NCI-H524 (cell line): ENCODE data around the gene CCN6.
A peak's percentile ranks its signal among the peaks of the same experiment; 100 is the strongest.
"Not testable (repeated sequence)": the region's sequence is repeated elsewhere in the genome, so short reads cannot be mapped to it uniquely, and the experiment has no call there.

Source experiments
- DNase-seq, 2 experiments: peaks; one replicate each; lab custom pipeline; 2025; lab: John Stamatoyannopoulos, UW

The CCN6 gene

DNA sequence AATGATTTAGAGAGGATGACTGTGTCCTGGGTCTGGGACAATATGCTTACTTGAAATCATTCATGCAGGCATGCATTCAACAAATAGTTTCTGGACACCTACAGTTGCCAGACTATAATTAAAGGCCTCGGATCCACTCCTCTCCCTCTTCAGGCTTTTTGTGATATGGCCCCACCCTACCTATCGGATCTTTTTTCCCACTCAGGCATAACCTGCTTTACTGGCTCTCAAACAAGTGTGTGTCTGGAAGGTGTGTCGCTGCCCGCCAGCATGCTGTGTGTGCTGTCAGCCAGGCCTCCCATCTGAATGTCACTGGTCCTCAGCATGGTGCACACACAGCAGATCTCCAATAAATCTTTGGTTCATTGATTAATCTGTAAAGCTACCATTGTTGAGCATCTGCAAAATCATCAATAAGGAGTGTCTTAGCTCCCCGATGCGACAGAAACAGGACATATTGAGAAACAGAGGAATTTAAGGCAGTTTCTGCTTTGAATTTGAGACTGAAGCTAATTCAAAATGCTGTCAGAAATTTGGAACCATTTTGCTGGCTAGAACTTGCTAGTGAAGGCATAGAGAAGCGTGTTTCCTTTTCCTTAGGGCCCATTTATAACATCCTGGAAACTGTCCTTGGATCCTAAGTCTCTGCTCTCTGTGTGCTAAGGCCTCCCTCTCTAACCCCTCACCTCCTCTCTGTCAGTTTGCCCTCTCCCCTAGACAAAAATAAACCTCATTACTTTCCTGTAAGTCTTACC is 23.5 kb upstream of the CCN6 start:
- DNase-seq = no peak

DNA sequence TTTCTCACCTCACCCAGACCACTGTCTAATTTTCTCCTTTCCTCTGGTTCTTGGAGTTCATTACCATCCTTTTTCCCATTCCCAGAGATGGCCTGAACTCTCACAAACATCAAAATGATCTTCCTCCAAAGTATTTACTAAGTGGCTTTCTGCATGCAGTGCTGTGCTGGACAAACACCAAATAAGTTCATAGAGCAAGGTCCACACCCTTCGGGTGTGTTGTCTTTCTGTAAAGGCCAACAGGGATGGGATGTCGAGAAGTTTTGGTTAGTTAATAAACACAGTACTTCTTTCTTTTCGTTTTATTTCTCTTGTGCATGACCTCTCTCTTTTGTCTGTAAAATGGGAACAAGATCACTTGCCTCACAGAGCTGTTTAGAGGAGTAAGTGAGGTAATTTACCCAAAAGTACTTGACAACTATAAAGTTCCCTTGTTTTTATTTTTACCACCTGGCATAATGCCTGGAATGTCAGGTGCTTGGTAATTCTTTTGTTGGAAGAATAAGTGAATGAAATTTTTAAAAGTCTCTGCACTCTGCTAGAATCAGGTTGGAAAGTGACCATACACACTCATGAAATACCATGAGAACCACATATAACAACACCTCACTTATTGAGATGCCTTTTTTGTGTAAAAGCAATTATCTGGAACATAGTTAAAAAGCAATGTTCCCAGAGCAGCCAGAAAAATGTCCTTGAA is 22.8 kb upstream of the CCN6 start:
- DNase-seq = no peak

GRCh38 chr6:112031960-112032359 is 21.9 kb upstream of the CCN6 start:
- peak in 1 of 2 experiments; percentile 61 for DNase-seq

DNA sequence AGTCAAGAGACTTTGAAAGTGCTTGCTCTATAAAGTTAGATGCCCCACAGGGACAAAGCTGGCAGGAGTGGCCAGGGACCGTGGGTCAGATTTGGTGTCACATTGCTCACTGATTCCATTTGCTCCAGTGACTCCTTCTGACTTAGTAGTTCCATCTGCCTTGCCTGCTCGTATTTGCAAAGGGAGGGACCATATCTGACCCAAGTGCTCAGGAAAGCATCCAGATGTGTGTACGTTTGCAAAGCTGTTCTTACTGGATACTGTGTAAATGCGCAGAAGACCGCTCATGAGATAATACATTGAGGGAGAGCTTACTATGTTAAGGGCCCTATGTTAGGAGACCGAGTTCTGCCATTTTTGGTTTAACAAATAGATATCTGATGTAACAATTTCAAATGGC is 21.2 kb upstream of the CCN6 start:
- DNase-seq = no peak

GRCh38 chr6:112033791-112034615 is 19.9 kb upstream of the CCN6 start:
- DNase-seq = no peak

DNA sequence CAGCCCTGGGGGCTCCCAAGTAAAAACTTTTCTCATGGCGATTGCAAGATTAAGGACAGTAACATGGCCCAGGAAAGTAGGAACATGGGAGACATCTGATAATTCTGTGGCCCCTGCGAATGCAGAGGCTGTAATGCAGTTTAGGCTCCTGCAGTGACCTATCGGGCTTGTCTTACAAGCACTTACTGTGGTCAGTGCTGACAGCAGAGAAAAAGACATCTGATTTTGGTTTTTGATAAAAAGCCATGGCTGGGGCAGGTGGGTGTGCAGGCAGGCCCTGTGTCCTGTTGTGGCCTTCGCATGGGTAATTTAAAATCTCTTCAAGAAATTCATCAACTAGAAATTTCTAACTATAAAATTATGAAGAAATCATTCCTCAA is 19.3 kb upstream of the CCN6 start:
- no peak for DNase-seq

DNA sequence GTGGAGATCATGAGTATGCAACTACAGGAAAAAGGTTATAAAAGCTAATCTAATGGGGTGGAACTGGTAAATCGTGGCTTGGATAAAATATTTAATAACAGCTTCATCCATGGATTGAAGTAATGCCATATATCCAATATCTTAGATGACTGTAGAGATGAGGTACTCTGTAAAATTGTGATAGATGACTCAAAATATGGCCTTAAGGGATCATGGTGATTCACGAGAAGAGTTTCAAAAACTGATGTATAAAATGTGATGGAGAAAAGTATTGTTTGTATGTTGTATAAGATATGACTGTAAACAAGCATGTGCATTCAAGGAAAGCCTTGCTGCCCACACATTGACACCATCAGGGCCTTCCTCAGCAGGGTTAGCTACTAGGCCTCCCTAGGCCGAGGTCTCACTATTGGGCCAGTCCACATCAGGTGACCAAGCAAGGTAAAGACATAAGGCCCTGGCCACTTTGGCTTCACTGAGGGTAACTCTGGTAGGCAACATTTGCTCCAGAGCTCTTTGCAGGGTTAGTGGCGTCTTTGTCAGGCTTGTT is 17.7 kb upstream of the CCN6 start:
- DNase-seq = no peak

DNA sequence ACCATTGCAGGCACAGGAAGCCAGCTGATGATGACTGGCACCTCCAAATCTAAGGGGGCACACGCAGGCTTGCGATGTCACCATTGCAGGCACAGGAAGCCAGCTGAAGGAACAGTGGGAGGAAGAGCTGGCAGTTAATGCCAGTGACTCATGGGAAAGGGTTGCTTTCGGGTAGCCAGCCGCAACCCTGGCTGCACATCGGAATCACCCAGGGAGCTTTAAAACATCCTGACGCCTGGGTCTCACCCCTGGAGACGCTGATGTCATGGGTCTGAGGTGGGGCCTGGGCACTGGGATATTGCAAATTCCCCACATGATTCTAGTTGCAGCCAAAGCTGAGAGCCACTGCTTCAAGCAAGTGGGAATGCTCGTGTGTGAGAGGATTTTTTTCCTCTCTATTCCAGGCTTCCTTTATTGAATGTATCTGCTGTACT is 16.1 kb upstream of the CCN6 start:
- no peak for DNase-seq

DNA sequence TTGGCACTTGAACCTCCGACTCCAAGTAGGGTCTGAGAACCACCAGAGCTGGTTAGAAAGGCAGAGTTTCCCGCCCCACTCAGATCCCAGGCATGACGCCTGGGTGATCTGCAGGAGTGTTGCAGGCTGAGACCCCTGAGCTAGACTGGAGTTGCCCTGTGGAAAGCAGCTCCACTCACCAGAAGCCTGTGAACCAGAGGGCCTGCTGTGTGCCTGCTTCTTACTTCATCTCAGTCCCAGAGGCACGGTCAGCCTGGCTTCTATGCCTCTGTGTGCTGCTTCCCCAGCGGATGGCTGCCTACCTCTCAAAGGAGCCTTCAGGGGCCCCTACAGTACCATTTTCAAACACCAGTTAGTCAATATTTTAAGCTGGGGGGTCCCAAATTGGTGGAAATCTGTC is 15.6 kb upstream of the CCN6 start:
- DNase-seq = no peak

DNA sequence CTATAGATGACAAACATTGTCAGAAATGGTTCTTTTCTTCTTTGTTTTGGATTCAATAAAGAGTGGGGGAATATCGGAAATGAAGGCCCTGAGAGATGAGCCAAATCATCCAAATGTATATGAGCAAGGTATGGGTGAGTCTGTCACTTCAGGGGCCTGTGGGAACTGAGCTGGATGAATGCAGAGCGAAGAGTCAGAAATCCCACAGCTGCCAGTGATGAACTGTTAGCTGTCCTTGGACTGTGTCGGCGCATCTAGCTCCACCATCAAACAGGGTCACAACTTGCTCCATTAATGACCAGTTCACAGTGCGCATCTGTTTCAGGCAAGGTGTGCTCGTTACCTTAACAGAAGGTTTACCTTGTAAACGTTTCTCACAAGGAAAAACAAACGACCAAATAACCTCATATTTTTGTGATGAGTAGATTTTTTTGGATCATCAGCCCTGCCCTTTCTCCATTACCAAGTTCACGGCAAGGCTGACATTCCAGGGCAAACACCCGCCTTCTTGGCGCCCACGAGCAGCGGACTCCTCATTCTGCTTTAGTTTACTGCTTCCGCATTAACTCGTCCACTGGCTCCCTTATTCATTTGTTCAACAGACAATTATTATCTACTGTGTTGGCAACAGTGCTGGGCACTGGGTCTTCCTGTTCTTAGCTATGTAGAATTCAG is 15.0 kb upstream of the CCN6 start:
- DNase-seq = no peak

DNA sequence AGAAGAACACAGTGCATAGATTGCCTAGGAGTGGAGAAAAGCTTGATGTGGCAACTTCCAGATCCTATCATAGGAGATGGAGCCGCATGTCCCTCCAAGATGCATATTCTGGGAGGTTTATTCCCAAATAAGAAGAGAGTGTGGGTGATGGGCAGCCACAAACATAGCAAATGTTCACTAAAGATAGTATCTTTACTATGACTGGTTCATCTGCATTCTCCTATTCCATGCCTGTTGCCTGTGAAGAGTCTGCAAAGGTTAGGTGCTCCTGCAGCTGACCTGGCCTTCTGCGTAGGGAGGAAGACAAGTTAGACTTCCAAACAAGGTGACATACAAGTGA is 14.5 kb upstream of the CCN6 start:
- DNase-seq = no peak

DNA sequence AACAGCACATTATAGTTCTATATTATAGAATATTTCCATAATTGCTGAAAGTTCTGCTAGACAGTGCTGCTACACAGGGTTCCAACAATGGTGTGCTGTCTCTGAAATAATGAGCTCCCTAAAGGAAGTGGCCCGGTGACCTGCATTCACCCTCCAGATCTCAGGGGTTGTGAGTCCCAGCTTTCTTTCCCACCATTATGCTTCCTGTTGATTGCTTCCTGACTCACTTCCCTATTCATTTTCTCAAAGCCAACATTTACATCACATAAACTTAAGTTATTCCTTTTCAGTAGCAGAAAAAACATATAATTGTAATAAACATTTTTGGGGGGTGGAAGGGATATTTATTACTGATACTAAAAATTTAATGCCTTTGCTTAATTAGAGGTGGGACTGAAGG is 12.9 kb upstream of the CCN6 start:
- DNase-seq = no peak

- DNase-seq = no peak
These were observed 12.4 kb upstream of the CCN6 start for GRCh38 chr6:112041535-112041934.

DNA sequence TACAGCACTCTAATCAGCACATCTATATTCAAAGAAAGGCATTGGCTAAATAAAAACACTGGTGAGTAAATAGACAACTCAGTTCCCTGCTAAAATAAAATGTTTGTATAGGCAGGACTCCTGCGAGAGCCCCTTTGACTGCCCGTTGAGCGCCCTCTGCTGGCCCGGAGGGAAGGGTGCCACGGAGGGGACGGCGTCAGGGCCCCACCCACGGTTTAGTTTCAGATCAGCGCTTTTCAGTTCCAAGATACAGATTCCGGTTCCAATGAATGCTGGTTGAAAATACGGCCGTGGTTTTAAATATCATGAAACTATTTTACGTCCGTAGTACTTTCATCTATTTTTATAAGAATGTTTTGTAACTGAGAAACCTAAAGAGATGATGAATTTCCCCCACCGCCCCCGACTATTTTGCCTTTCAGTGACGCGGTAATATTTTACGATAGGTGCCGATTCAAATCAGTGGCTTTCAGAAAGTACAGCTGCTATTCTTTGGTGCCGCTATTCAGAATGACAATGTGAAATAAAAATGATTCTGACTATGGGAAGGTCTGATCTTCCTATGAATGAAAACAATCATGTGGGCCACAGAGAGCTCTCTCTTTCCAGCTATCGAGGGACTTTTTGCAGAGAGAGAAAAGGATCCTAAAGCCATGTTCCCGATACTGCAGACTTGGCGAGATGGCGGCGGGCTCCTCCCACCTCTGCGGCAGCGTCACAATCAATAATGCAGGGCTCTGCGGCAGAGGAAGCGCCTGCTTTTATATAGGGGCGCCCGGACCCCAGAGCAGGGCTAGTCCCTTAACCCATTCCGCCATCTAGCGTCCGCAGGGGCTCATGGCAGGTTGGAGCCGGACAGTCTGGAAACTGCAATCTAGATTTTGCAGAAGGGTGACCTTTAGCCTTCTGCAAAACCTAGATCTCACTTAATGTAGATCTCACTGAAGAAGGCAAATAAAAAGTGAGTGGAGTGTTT is 10.6 kb upstream of the CCN6 start:
- DNase-seq = peak; percentile 87 to 94

GRCh38 chr6:112044196-112044595 is 9.7 kb upstream of the CCN6 start:
- DNase-seq = no peak

DNA sequence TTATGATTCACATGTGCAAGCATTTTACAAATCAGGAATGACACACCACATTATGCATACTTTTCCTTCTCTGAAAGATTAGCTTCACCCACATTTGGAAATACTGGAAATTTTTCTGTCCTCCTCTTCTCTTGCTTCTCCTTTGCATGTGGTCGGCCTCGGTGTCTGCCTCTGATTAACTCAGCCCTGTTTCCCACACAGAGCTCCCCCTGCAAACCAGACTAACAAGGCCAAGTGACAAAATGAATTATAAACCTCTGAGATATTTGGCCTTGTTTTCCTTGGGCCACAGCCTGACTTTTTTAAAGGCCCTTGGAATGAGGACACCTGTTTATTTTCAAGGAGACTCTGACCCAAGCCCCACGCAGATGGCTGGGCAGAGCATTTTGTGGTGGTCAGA is 9.0 kb upstream of the CCN6 start:
- DNase-seq = no peak

DNA sequence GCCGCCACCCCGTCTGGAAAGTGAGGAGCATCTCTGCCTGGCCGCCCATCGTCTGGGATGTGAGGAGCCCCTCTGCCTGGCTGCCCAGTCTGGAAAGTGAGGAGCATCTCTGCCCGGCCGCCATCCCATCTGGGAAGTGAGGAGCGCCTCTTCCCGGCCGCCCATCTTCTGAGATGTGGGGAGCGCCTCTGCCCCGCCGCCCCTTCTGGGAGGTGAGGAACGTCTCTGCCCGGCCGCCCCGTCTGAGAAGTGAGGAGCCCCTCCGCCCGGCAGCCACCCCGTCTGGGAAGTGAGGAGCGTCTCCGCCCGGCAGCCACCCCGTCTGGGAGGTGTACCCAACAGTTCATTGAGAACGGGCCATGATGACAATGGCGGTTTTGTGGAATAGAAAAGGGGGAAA is 6.4 kb upstream of the CCN6 start:
- DNase-seq = not testable (repeated sequence)

DNA sequence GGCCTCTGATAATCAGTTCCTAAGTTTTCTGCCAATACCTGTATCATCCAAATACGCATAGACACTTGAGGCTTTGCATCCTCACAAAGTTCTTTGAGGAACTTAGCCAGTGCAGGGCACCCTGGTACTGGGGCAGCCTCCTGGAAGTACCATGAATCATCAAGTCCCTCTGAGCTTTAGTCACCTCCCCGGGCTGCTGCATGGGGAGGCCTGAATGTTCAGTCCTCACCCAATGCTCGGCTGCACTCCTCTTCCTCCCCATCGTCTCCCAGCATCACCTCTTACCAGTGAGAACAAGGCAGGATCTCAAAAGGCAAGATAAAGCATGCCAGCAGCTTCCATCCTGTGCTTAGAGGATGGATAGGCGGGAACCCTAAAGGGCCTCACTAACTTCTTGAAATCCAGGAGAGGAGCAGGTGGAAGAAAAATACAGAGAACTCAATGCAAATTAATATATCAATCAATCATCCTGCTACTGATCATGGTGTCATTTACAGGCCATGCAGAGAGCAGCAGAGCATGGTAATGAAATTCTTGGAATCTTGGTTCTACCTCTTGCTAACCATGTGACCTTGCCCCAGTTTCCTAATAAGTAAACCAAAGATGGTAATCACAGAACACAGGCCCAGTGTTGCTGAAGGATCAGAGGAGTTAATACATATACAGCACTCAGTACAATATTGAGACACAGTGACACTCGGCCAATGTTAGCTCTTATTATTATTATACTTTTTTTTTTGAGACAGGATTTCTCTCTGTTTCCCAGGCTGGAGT is 4.7 kb upstream of the CCN6 start:
- DNase-seq = no peak

- no peak for DNase-seq
These were observed 3.9 kb upstream of the CCN6 start for GRCh38 chr6:112049996-112050395.

GRCh38 chr6:112050429-112050828 is 3.5 kb upstream of the CCN6 start:
- DNase-seq = no peak
